D721Med (cell line): Measurements from ENCODE around the gene TEDDM1.

Experiments
- DNase-seq: peaks from one replicate; pipeline ENCODE4 v3.0.0; 2011; ENCODE audit warnings: low spot score; ENCODE audit not compliant: insufficient read length
- FAIRE-seq: peaks from 2 replicates; lab custom pipeline; 2011; peaks lifted over from hg19 to GRCh38; lab: Jason Lieb, UNC
- CTCF ChIP-seq: IDR thresholded peaks from 2 replicates; pipeline ENCODE4 v1.5.1; 2012; ENCODE audit warnings: mild to moderate bottlenecking, control low read depth; ENCODE audit not compliant: insufficient read depth; ENCODE audit errors: missing control alignments

The TEDDM1 gene

DNA sequence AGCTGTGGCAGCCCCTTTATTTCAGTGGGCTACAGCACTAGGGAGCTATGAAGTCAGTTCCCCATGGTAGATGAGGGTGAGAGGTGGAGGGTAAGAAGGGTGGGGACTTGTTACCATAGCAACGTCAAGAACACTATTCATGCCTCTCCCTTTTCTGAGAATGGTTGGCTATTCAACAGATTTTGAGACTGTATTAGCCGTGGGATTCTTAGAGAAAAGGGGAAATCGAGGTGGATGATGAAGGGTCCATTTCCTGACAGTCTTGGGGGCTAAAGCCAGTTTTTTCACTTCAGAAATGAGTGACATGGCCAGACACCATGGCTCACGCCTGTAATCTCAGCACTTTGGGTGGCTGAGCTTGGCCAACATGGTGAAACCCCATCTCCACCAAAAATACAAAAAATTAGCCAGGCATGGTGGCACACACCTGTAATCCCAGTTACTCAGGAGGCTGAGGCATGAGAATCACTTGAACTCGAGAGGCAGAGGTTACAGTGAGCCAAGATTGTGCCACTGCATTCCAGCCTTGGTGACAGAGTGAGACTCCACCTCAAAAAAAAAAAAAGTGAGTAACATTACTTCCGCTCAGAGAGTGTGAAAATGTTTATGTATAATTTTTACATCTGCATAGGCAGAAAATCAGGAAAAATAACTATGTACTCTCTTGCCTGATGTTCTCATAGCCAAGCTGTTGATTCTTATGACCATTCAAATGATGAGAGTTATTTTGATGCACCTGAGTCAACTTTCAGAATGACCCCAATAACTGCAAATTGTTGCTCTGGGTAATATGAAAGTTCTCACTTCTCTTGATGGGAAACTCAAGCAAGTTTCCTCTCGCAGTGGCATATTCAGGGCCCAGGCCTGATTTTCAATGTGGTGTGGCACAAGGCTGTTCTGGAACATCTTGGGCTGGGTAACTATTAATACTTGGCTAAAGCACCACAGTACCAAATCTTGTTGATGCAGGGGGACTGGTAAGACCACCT, 26.3 kb upstream of the TEDDM1 start:
- TF ChIP-seq CTCF = no peak
- no peak for DNase-seq
- FAIRE-seq = no peak

DNA sequence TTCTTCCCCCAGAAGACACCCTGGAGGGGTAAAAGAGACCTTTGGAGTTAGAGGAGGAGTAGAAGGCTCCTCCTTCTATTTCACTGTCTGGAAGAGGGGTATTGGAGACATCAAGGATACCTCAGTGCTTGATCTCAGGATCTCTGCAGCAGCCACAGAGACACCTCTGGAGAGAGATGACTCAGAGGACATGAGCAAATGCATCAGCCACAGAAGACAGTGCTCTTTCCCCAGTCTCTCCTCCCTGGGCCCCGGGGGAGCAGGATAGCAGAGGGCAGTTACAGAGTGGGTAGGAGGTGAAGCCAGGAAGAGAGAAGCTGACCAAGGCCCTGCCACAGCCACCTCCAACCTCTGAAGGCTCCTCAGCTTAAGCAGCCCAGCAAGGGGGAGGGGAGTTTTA, 15.3 kb upstream of the TEDDM1 start:
- DNase-seq = no peak
- no peak for FAIRE-seq
- no peak for TF ChIP-seq CTCF

- DNase-seq (no peak), FAIRE-seq (no peak)
- no peak for TF ChIP-seq CTCF
Observed at GRCh38 chr1:182413969-182414368, 13.5 kb upstream of the TEDDM1 start.

- TF ChIP-seq CTCF = no peak
- no peak for DNase-seq
- no peak for FAIRE-seq
Observed at GRCh38 chr1:182413486-182413885, 13.0 kb upstream of the TEDDM1 start.

GRCh38 chr1:182410620-182411273, 10.3 kb upstream of the TEDDM1 start:
- DNase-seq (no peak), FAIRE-seq (peak; percentile 29)
- TF ChIP-seq CTCF = no peak

DNA sequence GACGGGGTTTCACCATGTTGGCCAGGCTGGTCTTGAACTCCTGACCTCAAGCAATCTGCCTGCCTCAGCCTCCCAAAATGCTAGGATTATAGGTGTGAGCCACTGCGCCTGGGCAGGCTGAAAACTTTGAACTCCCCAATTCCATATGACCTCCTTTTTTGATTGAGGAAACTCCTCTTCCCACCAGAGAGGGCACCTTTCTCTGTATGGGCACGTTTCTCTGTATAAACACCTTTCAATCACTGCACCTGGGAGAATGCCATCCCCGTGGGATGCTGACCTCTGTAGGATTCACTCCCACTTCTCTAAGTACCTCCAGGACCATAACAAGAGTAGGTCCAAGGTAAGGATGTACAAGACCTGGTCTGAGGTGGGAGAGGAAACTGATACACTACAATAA, 9.7 kb upstream of the TEDDM1 start:
- FAIRE-seq (no peak), DNase-seq (no peak)
- TF ChIP-seq CTCF = no peak
